Keratinocyte (primary cell): Measurements from ENCODE around the gene HIGD2A. TPM values are rescaled to one million over a fixed set of nuclear protein-coding genes. Genes with fewer than 3 reads are reported as not detected.

ENCODE experiments used
- DNase-seq: peaks from one replicate; pipeline ENCODE4 v3.0.0-alpha.2; 2011; ENCODE audit warnings: low read depth, missing footprints, low spot score
- FAIRE-seq: peaks from 2 replicates; lab custom pipeline; 2011; peaks lifted over from hg19 to GRCh38; lab: Jason Lieb, UNC
- H2AFZ ChIP-seq: 2 replicates; pipeline ENCODE4 v1.6.0; 2012; ENCODE audit warnings: low read length, control low read depth, inconsistent platforms; ENCODE audit not compliant: control insufficient read depth
- H3K27ac ChIP-seq: 2 replicates; pipeline ENCODE4 v1.5.1; 2011; ENCODE audit warnings: low read length; ENCODE audit not compliant: control insufficient read depth, insufficient read depth
- H3K27me3 ChIP-seq: 3 replicates; pipeline ENCODE4 v1.6.0; 2011; ENCODE audit warnings: low read length; ENCODE audit not compliant: control insufficient read depth, insufficient read depth; ENCODE audit errors: extremely low read depth
- H3K36me3 ChIP-seq, 2 experiments: 2 replicates in 1 of 2; 3 replicates in 1 of 2; pipeline ENCODE4 v1.5.1; 2011; ENCODE audit warnings: low read length in 2 of 2, mild to moderate bottlenecking in 1 of 2; ENCODE audit not compliant: control insufficient read depth in 2 of 2, insufficient read depth in 2 of 2; ENCODE audit errors: extremely low read depth in 1 of 2
- H3K4me1 ChIP-seq: 3 replicates; pipeline ENCODE4 v1.5.1; 2011; ENCODE audit warnings: low read length; ENCODE audit not compliant: control insufficient read depth, insufficient read depth; ENCODE audit errors: extremely low read depth
- H3K4me2 ChIP-seq: 3 replicates; pipeline ENCODE4 v1.6.0; 2011; ENCODE audit warnings: low read depth, low read length; ENCODE audit not compliant: control insufficient read depth, insufficient read depth; ENCODE audit errors: extremely low read depth
- H3K4me3 ChIP-seq, 3 experiments: fragments of 200-600 bp in 1 of 3; sonication (generic) in 1 of 3; 2 replicates in 2 of 3; 3 replicates in 1 of 3; pipeline ENCODE4 v1.5.1; 2011 to 2016; ENCODE audit warnings: low read length in 3 of 3, mild to moderate bottlenecking in 3 of 3, control low read depth in 2 of 3, inconsistent platforms in 1 of 3, low read depth in 1 of 3, mixed read lengths in 1 of 3, mixed run types in 1 of 3, moderate library complexity in 1 of 3; ENCODE audit not compliant: control insufficient read depth in 2 of 3, insufficient read depth in 2 of 3; ENCODE audit errors: extremely low read depth in 1 of 3
- H3K79me2 ChIP-seq: 2 replicates; pipeline ENCODE4 v1.6.0; 2012; ENCODE audit warnings: low read length; ENCODE audit not compliant: control insufficient read depth, insufficient read depth
- H3K9ac ChIP-seq: 3 replicates; pipeline ENCODE4 v1.6.0; 2011; ENCODE audit warnings: low read length; ENCODE audit not compliant: control insufficient read depth, insufficient read depth; ENCODE audit errors: extremely low read depth
- H3K9me1 ChIP-seq: 3 replicates; pipeline ENCODE4 v1.6.0; 2011; ENCODE audit warnings: low read length; ENCODE audit not compliant: control insufficient read depth, insufficient read depth; ENCODE audit errors: extremely low read depth
- H3K9me3 ChIP-seq: 2 replicates; pipeline ENCODE4 v1.5.1; 2012; ENCODE audit warnings: low read depth, low read length; ENCODE audit not compliant: control insufficient read depth
- H4K20me1 ChIP-seq: 3 replicates; pipeline ENCODE4 v1.6.0; 2011; ENCODE audit warnings: low read length; ENCODE audit not compliant: control insufficient read depth, insufficient read depth; ENCODE audit errors: extremely low read depth
- CTCF ChIP-seq, 3 experiments: IDR thresholded peaks in 1 of 3; conservative IDR thresholded peaks in 1 of 3; optimal IDR thresholded peaks in 1 of 3; 2 replicates in 2 of 3; 3 replicates in 1 of 3; pipeline versions ENCODE3 to v1.5.1; 2011; ENCODE audit warnings: low read length in 3 of 3, mild to moderate bottlenecking in 3 of 3, moderate library complexity in 2 of 3, control low read depth in 1 of 3, inconsistent platforms in 1 of 3; ENCODE audit not compliant: insufficient read depth in 2 of 3; ENCODE audit errors: extremely low read depth in 1 of 3
- EZH2 ChIP-seq: IDR thresholded peaks from one replicate; pipeline ENCODE4 v1.6.1; 2012; ENCODE audit warnings: inconsistent platforms, mild to moderate bottlenecking, low read length, moderate library complexity
- dilution Hi-C: fragments of 300-500 bp; cut with MboI; formaldehyde crosslinking; loops from one replicate; pipeline ENCODE4 v1.7.0; 2020; ENCODE audit warnings: low sequenced_read_pairs; ENCODE audit not compliant: extremely low pct_ligation_motif_present
- polyA plus RNA-seq, 5 experiments: library from polyadenylated mRNA; depleted of rRNA in 3 of 5; stranded (reverse) in 3 of 5; stranded (forward) in 1 of 5; unstranded in 1 of 5; fragments of >200 nt; gene quantifications; 1 replicate in 1 of 5; 2 replicates in 3 of 5; 3 replicates in 1 of 5; pipeline versions ENCODE4 v1.2.1 to v1.2.3, GENCODE V29; 2011 to 2012; ENCODE audit warnings: missing spikeins in 2 of 5, low read depth in 1 of 5, low replicate concordance in 1 of 5

HIGD2A gene
- polyA plus RNA-seq, 1 donor (not counting 4 experiments of a cell fraction or from before 2014, with no cell fraction given), result 74.6 TPM

GRCh38 chr5:176341325-176342157 lies 47.0 kb upstream of the HIGD2A start:
- H3K9me3 ChIP-seq, result no peaks in the 10 kb centered on the region
- no peak for TF ChIP-seq EZH2
- no peak for TF ChIP-seq CTCF (optimal IDR thresholded peaks at IDR 0.05 in 1 of 3, IDR thresholded peaks at IDR 0.05 in 1 of 3, conservative IDR thresholded peaks at IDR 0.05 in 1 of 3; ENCODE audit: extremely low read depth in 1 of 3, insufficient read depth in 2 of 3, low read length in 3 of 3)
- H3K79me2 ChIP-seq, result no peaks in the 10 kb centered on the region
- no peaks in the 10 kb centered on the region for H3K9me1 ChIP-seq
- H3K27ac ChIP-seq, result no peak overlapping the region
- peaks cover 11 to 13% of the 10 kb centered on the region in 2 experiments for H3K36me3 ChIP-seq
- H3K4me2 ChIP-seq, result no peak overlapping the region
- no peak for DNase-seq
- no peak overlapping the region for H3K4me3 ChIP-seq
- dilution Hi-C loops, result no loop called here
- FAIRE-seq, result no peak
- H3K27me3 ChIP-seq, result no peaks in the 10 kb centered on the region
- H2AFZ ChIP-seq, result no peak overlapping the region
- H3K9ac ChIP-seq, result no peak overlapping the region
- H4K20me1 ChIP-seq, result no peaks in the 10 kb centered on the region
- no peaks in the 10 kb centered on the region for H3K4me1 ChIP-seq

DNA sequence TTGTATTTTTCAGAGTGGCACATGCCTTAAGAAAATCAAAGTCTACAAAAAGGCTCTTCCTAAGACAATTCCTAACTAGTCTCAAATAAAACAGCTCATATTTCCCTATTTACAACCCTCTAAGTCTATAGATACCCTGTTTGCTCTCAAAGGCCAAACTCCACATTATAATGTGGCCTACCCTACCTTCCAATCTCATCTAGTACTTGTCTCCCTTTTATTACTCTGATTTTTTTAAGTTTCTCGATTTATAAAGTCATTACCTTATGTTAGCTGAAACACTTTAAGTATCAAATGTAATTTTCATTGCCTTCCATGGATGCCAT lies 46.4 kb upstream of the HIGD2A start:
- DNase-seq (no peak), FAIRE-seq (no peak)
- no peaks in the 10 kb centered on the region for H4K20me1 ChIP-seq
- H3K36me3 ChIP-seq, result peaks cover 11 to 12% of the 10 kb centered on the region in 2 experiments
- no peaks in the 10 kb centered on the region for H3K79me2 ChIP-seq
- no peaks in the 10 kb centered on the region for H3K27me3 ChIP-seq
- TF ChIP-seq CTCF (optimal IDR thresholded peaks at IDR 0.05 in 1 of 3, IDR thresholded peaks at IDR 0.05 in 1 of 3, conservative IDR thresholded peaks at IDR 0.05 in 1 of 3; ENCODE audit: extremely low read depth in 1 of 3, insufficient read depth in 2 of 3, low read length in 3 of 3), result no peak
- TF ChIP-seq EZH2, result no peak
- H3K9me1 ChIP-seq, result no peaks in the 10 kb centered on the region
- no peak overlapping the region for H3K27ac ChIP-seq
- no peaks in the 10 kb centered on the region for H3K9me3 ChIP-seq
- dilution Hi-C loops, result no loop called here
- no peak overlapping the region for H3K4me3 ChIP-seq
- H2AFZ ChIP-seq, result no peak overlapping the region
- H3K9ac ChIP-seq, result no peak overlapping the region
- no peaks in the 10 kb centered on the region for H3K4me1 ChIP-seq
- H3K4me2 ChIP-seq, result no peak overlapping the region
